Epidermal melanocyte (primary cell): ENCODE results near the gene PIK3IP1.

Experiments
- DNase-seq: peaks from one replicate; pipeline ENCODE4 v3.0.0; 2011; ENCODE audit warnings: low spot score; ENCODE audit not compliant: insufficient read length

Gene PIK3IP1

DNA sequence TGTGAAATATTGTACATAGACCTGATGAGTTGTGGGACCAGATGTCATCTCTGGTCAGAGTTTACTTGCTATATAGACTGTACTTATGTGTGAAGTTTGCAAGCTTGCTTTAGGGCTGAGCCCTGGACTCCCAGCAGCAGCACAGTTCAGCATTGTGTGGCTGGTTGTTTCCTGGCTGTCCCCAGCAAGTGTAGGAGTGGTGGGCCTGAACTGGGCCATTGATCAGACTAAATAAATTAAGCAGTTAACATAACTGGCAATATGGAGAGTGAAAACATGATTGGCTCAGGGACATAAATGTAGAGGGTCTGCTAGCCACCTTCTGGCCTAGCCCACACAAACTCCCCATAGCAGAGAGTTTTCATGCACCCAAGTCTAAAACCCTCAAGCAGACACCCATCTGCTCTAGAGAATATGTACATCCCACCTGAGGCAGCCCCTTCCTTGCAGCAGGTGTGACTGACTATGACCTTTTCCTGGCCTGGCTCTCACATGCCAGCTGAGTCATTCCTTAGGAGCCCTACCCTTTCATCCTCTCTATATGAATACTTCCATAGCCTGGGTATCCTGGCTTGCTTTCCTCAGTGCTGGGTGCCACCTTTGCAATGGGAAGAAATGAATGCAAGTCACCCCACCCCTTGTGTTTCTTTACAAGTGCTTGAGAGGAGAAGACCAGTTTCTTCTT is 12.3 kb downstream of the PIK3IP1 start:
- no peak for DNase-seq

DNA sequence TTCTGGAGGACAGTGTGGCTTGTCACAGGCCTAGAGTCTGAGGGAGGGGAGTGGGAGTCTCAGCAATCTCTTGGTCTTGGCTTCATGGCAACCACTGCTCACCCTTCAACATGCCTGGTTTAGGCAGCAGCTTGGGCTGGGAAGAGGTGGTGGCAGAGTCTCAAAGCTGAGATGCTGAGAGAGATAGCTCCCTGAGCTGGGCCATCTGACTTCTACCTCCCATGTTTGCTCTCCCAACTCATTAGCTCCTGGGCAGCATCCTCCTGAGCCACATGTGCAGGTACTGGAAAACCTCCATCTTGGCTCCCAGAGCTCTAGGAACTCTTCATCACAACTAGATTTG is 13.0 kb downstream of the PIK3IP1 start:
- no peak for DNase-seq

DNA sequence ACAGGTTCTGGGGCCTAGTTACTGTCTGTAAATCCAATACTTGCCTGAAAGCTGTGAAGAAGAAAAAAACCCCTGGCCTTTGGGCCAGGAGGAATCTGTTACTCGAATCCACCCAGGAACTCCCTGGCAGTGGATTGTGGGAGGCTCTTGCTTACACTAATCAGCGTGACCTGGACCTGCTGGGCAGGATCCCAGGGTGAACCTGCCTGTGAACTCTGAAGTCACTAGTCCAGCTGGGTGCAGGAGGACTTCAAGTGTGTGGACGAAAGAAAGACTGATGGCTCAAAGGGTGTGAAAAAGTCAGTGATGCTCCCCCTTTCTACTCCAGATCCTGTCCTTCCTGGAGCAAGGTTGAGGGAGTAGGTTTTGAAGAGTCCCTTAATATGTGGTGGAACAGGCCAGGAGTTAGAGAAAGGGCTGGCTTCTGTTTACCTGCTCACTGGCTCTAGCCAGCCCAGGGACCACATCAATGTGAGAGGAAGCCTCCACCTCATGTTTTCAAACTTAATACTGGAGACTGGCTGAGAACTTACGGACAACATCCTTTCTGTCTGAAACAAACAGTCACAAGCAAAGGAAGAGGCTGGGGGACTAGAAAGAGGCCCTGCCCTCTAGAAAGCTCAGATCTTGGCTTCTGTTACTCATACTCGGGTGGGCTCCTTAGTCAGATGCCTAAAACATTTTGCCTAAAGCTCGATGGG is 13.5 kb downstream of the PIK3IP1 start:
- DNase-seq, result no peak

GRCh38 chr22:31278151-31278621 is 14.1 kb downstream of the PIK3IP1 start:
- DNase-seq, result no peak

GRCh38 chr22:31277741-31278140 is 14.5 kb downstream of the PIK3IP1 start:
- DNase-seq, result no peak

DNA sequence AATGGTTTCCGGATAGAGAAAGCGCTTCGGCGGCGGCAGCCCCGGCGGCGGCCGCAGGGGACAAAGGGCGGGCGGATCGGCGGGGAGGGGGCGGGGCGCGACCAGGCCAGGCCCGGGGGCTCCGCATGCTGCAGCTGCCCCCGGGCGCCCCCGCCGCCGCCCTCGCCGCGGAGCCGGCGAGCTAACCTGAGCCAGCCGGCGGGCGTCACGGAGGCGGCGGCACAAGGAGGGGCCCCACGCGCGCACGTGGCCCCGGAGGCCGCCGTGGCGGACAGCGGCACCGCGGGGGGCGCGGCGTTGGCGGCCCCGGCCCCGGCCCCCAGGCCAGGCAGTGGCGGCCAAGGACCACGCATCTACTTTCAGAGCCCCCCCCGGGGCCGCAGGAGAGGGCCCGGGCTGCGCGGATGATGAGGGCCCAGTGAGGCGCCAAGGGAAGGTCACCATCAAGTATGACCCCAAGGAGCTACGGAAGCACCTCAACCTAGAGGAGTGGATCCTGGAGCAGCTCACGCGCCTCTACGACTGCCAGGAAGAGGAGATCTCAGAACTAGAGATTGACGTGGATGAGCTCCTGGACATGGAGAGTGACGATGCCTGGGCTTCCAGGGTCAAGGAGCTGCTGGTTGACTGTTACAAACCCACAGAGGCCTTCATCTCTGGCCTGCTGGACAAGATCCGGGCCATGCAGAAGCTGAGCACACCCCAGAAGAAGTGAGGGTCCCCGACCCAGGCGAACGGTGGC is 15.7 kb downstream of the PIK3IP1 start:
- DNase-seq, result no peak

- no peak for DNase-seq
Observed at GRCh38 chr22:31275576-31275975, 16.7 kb downstream of the PIK3IP1 start.

- no peak for DNase-seq
Observed at GRCh38 chr22:31275018-31275417, 17.3 kb downstream of the PIK3IP1 start.

- DNase-seq, result no peak
Observed at GRCh38 chr22:31274017-31274416, 18.3 kb downstream of the PIK3IP1 start.

DNA sequence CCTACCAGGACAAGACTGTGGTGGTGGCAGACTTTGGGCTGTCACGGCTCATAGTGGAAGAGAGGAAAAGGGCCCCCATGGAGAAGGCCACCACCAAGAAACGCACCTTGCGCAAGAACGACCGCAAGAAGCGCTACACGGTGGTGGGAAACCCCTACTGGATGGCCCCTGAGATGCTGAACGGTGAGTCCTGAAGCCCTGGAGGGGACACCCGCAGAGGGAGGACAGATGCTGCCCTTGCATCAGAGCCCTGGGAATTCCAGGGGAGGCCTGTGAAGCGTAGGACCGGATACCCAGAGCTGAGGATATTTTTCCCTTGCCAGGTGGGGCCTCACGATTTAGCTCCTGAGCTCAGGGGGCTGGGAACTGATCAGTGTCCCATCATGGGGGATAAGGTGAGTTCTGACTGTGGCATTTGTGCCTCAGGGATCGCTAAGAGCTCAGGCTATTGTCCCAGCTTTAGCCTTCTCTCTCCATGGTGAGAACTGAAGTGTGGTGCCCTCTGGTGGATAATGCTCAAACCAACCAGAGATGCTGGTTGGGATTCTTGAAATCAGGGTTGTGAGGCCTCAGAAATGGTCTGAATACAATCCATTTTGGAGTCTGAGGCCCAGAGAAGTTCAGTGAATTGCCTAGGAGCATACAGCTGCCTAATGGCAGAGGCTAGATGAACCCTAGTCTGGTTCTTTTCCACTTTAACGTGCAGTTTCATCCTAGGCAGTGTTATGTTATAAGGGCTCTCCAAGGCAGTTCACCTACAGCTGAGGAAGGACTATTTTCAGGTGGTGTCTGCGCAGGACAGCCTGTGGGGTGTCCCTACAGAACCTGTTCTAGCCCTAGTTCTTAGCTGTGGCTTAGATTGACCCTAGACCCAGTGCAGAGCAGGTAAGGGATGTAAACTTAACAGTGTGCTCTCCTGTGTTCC is 19.5 kb downstream of the PIK3IP1 start:
- DNase-seq, result peak; percentile 88

DNA sequence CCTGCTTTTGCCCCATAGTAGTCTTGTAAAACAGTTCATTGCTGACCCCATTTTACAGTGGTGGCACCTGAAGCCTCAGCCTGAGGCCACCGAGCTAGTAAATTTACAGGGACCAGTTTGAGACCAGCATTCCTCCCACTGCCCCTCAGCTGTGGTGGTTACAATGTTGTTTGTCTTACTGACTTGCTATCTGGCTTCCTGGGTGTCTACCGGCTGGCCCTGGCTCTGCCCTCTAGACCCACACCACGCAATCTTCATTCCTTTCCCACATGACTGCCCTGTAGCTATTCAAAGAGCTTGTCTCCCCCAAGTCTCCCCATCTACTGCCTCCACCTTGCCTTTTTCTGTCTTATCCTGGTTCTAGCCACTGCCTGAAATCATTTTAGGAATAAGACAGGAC is 20.8 kb downstream of the PIK3IP1 start:
- no peak for DNase-seq

- no peak for DNase-seq
Observed at GRCh38 chr22:31271026-31271425, 21.3 kb downstream of the PIK3IP1 start.

GRCh38 chr22:31269892-31270579 is 22.3 kb downstream of the PIK3IP1 start:
- no peak for DNase-seq

DNA sequence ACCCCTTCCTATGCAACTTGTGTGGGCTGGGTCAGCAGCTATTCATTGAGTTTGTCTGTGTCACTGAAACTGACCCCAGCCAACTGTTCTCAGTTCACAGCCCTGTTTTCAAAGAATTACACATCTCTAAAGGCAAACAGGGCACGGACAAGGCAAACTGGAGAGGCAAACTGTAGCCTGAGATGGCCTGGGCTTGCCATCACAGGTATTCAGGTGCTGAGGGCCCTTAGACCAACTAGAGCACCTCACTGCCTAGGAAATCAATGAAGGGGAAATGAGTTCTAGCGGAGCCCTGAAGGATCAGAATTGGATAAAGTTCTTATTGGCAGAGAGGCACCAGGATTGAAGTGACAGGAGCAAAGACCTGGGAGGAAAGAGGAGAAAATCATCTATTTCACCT is 24.0 kb downstream of the PIK3IP1 start:
- no peak for DNase-seq

DNA sequence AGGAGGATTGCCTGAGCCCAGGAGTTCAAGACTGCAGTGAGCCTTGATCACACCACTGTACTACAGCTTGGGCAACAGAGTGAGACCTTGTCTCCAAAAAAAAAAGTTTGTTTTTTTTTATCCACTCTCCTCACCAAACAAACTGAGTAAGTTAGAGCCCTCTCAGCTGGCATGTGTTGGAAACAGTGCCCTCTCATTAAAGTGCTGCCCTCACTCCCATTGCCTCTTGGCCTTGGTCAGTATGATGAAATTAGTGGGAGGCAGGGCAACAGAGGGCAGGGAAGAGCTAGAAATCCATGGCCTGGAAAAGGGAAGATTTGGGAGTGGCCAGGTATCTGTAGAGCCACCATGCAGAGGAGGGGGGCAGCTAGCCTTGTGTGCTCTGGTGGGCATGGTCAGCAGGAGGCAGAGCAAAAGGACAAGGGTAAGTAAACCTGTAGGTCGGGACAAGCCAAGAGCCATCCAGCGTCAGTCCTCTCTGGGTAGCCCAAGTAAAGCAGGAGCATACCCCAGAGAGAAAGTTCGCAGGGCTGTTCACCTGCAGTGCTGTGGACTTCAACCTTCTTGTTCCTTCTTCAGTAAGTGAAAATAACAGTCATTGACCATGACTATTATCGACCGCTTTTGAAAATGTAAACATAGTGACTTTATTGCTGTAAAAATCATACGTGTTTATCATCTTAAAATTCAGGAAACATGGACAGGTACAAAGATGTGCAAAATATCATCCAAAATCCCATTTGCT is 28.2 kb downstream of the PIK3IP1 start:
- DNase-seq, result no peak

DNA sequence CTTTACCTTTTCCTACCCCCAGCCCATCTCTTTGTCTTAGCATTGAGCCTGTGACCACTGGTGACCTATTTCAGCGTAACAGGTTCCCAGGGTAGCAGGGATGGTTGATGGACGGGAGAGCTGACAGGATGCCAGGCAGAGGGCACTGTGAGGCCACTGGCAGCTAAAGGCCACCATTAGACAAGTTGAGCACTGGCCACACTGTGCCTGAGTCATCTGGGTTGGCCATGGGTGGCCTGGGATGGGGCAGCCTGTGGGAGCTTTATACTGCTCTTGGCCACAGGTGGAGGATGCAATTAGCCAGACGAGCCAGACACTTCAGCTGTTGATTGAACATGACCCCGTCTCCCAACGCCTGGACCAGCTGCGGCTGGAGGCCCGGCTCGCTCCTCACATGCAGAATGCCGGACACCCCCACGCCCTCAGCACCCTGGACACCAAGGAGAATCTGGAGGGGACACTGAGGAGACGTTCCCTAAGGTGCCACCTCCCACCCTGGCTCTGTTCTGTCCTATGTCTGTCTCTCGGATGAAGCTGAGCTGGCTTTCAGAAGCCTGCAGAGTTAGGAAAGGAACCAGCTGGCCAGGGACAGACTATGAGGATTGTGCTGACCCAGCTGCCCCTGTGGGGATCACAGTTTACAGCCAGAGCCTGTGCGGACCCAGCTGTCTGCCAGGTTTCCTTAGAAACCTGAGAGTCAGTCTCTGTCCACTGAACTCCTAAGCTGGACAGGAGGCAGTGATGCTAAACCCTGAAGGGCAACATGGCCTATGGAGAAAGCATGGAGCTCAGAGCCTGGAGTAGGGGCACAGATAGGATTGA is 29.8 kb downstream of the PIK3IP1 start:
- DNase-seq, result no peak

- no peak for DNase-seq
Observed at GRCh38 chr22:31260474-31260856, 31.8 kb downstream of the PIK3IP1 start.

GRCh38 chr22:31259798-31260473 is 32.4 kb downstream of the PIK3IP1 start:
- no peak for DNase-seq

DNA sequence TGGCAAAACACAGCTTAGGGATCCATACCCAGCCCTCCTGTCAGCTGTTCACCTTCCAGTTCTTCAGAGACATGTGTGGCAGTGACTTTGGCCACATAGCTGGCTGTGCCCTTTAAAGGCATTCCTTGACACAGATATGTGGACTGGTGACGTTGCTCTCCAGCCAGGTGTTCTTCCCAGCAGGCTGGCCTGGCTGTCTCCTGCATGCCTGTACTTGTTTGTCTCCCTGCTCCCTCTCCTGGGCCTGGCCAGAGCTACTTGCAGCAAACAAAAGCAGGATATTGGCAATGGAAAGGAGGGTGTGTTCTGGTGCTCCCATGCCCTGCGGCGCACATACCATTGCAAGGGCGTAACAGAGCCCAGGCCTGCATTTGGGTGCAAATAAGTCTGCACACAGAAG is 38.3 kb downstream of the PIK3IP1 start:
- DNase-seq, result no peak
